ENCODE results near the gene KLK1. TPM values are rescaled to one million over a fixed set of nuclear protein-coding genes. Genes with fewer than 3 reads are reported as not detected.

Gene KLK1
- total RNA-seq, 1 experiment from 2014 or later: 0.31 TPM

DNA sequence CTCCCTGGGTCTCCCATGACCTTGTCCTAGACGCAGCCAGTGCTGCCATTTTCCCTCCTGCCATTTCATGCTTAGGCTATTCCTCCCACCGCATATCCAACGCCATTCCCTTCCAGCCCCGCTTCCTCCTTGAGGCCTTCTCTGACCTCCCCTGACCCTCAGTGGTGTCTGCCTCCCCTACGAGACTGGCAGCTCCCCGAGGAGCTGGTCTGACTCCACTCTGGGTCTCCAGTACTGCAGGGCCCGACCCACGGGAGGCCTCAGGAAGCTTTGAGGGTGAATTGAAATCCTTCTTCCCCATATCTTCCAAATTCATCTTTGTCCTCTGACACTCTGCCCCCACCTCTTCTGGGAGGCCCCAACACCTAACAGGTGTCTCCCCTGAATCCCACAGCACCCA lies 9.1 kb upstream of the KLK1 start:
- ATAC-seq (no peak), DNase-seq (ENCODE audit: low read depth, low spot score) (no peak)
- H3K4me1 ChIP-seq (ENCODE audit: control insufficient read depth, insufficient read depth, low read length): no peaks in the 10 kb centered on the region
- H3K4me3 ChIP-seq (ENCODE audit: low read depth in 2 of 2, low read length in 2 of 2): no peak overlapping the region
- no peaks in the 10 kb centered on the region for H3K27me3 ChIP-seq (ENCODE audit: control insufficient read depth, insufficient read depth, low read length)
- in situ Hi-C loops (cut with HindIII; ENCODE audit: low pct_unique_long_range_greater_than_20kb, low sequenced_read_pairs): no loop called here
- no peak overlapping the region for H3K27ac ChIP-seq (ENCODE audit: low read length)
- ChIA-PET POLR2A (no interaction called here), CTCF (no interaction called here)
- TF ChIP-seq TCF7L2 (IDR thresholded peaks at IDR 0.05; ENCODE audit: low read depth, low read length) (no peak), REST (IDR thresholded peaks at IDR 0.05; ENCODE audit: insufficient read depth in 1 of 2, low read depth in 2 of 2, low read length in 1 of 2) (no peak), POLR2AphosphoS5 (IDR thresholded peaks at IDR 0.05; ENCODE audit: low read depth, low read length) (no peak), SIN3A (IDR thresholded peaks at IDR 0.05; ENCODE audit: borderline replicate concordance, insufficient read depth, low read depth, low read length) (no peak)
- TF ChIP-seq, protein P1, sequence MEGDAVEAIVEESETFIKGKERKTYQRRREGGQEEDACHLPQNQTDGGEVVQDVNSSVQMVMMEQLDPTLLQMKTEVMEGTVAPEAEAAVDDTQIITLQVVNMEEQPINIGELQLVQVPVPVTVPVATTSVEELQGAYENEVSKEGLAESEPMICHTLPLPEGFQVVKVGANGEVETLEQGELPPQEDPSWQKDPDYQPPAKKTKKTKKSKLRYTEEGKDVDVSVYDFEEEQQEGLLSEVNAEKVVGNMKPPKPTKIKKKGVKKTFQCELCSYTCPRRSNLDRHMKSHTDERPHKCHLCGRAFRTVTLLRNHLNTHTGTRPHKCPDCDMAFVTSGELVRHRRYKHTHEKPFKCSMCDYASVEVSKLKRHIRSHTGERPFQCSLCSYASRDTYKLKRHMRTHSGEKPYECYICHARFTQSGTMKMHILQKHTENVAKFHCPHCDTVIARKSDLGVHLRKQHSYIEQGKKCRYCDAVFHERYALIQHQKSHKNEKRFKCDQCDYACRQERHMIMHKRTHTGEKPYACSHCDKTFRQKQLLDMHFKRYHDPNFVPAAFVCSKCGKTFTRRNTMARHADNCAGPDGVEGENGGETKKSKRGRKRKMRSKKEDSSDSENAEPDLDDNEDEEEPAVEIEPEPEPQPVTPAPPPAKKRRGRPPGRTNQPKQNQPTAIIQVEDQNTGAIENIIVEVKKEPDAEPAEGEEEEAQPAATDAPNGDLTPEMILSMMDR (IDR thresholded peaks at IDR 0.05): no peak
- no peaks in the 10 kb centered on the region for H3K9me3 ChIP-seq (ENCODE audit: control insufficient read depth, insufficient read depth, low read depth, low read length)
- intact Hi-C loops (cut with micrococcal nuclease; ENCODE audit: unreplicated experiment): no loop called here
- H3K36me3 ChIP-seq (ENCODE audit: control insufficient read depth, insufficient read depth, low read length): no peaks in the 10 kb centered on the region
- BruUV-seq (replicated peaks): no TSS peak

DNA sequence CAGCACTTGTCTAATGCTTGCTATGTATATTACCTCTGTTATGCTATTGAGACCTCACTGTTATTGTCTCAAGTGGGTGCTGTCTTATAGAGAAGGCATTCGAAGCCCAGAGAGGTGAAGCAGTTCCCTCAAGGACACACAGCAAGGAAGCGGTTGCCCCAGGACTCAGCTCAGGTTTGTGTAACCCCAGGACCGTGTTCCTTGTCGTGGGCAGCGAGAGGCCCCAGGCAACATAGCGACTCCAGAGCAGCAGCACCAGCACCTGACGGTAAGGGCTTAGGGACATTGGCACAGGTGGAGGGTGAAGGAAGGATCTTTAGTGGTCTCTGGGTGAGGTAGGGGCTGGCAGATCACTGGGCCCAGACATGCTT lies 7.4 kb upstream of the KLK1 start:
- Histone ChIP-seq H3K4me1 (ENCODE audit: control insufficient read depth, insufficient read depth, low read length) (no peaks in the 10 kb centered on the region), H3K27ac (ENCODE audit: low read length) (no peak overlapping the region), H3K9me3 (ENCODE audit: control insufficient read depth, insufficient read depth, low read depth, low read length) (no peaks in the 10 kb centered on the region), H3K4me3 (ENCODE audit: low read depth in 2 of 2, low read length in 2 of 2) (no peak overlapping the region), H3K27me3 (ENCODE audit: control insufficient read depth, insufficient read depth, low read length) (no peaks in the 10 kb centered on the region), H3K36me3 (ENCODE audit: control insufficient read depth, insufficient read depth, low read length) (no peaks in the 10 kb centered on the region)
- ChIA-PET CTCF (no interaction called here), POLR2A (no interaction called here)
- in situ Hi-C loops (cut with HindIII; ENCODE audit: low pct_unique_long_range_greater_than_20kb, low sequenced_read_pairs) (no loop called here), intact Hi-C loops (cut with micrococcal nuclease; ENCODE audit: unreplicated experiment) (no loop called here)
- DNase-seq (ENCODE audit: low read depth, low spot score) (no peak), ATAC-seq (no peak)
- BruUV-seq (replicated peaks): no TSS peak
- TF ChIP-seq, protein P1 (IDR thresholded peaks at IDR 0.05): no peak
- no peak for TF ChIP-seq POLR2AphosphoS5 (IDR thresholded peaks at IDR 0.05; ENCODE audit: low read depth, low read length)
- TF ChIP-seq TCF7L2 (IDR thresholded peaks at IDR 0.05; ENCODE audit: low read depth, low read length): no peak
- TF ChIP-seq SIN3A (IDR thresholded peaks at IDR 0.05; ENCODE audit: borderline replicate concordance, insufficient read depth, low read depth, low read length): no peak
- no peak for TF ChIP-seq REST (IDR thresholded peaks at IDR 0.05; ENCODE audit: insufficient read depth in 1 of 2, low read depth in 2 of 2, low read length in 1 of 2)

Data from Panc1 (cell line).